ENCODE data around the gene IFRD2. TPM values are rescaled to one million over a fixed set of nuclear protein-coding genes. Genes with fewer than 3 reads are reported as not detected.

Gene IFRD2
- total RNA-seq, 1 experiment from 2014 or later: 223 TPM

DNA sequence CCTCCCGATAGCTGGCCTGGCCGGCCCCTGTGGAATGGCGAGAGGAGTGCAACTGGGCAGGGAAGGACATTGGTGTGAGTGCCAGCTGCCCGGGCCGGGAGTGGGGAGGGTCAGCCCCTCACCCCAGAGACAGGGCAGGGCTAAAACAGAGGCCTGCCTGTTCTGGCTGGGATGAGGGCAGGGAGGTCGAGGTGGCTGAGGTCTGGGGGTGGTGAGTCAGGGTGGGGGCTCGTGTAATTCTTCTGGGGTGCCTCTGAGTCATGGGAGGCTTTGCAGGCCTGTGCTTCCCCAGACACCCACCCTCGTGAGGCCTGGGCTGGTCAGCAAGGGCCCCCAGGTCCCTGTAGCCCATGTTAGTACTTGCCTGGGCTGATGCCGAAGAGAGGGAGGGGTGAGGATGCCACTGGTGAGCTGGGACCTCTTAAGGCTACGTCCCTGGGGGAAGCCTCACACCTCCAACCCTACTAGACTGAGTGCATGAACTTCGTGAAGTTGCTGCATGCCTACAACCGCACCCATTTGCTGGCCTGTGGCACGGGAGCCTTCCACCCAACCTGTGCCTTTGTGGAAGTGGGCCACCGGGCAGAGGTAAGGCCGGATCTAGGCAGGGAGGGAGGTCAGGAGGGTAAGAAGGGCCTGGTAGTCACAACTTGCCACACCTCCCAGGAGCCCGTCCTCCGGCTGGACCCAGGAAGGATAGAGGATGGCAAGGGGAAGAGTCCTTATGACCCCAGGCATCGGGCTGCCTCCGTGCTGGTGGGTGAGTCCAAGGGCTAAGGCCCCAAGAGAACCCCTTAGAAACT, 21.6 kb downstream of the IFRD2 start:
- Histone ChIP-seq H3F3A (ENCODE audit: low read length, unreplicated experiment) (no peaks in the 10 kb centered on the region), H4K20me1 (ENCODE audit: low read length) (no peaks in the 10 kb centered on the region), H3K4me1 (ENCODE audit: insufficient read depth, low read length) (peaks cover 47% of the 10 kb centered on the region), H3K27me3 (ENCODE audit: low read length) (no peaks in the 10 kb centered on the region), H3K9me3 (ENCODE audit: low read length) (no peaks in the 10 kb centered on the region), H3K9ac (ENCODE audit: low read length) (peak overlapping the region; percentile 60), H3K4me3 (ENCODE audit: low read length) (peak overlapping the region; percentile 55; the same call in 1 of the 2 replicates), H2AFZ (ENCODE audit: low read length) (no peak overlapping the region), H3K4me2 (ENCODE audit: low read length) (peak overlapping the region; percentile 83), H3K27ac (ENCODE audit: low read length) (peak overlapping the region; percentile 75), H3K9me2 (replicated peaks; ENCODE audit: low read length) (no peaks in the 10 kb centered on the region), H3K79me2 (ENCODE audit: low read length) (0 out of 2 replicates have a peak, but pooled peaks cover 3% of the 10 kb centered on the region), H3K36me3 (ENCODE audit: low read depth, low read length) (no peaks in the 10 kb centered on the region)
- TF ChIP-seq EZH2phosphoT487 (IDR thresholded peaks at IDR 0.05; ENCODE audit: borderline replicate concordance, low read length) (no peak), EZH2 (IDR thresholded peaks at IDR 0.05; ENCODE audit: low read length, unreplicated experiment) (no peak)
- TF ChIP-seq, protein P1, sequence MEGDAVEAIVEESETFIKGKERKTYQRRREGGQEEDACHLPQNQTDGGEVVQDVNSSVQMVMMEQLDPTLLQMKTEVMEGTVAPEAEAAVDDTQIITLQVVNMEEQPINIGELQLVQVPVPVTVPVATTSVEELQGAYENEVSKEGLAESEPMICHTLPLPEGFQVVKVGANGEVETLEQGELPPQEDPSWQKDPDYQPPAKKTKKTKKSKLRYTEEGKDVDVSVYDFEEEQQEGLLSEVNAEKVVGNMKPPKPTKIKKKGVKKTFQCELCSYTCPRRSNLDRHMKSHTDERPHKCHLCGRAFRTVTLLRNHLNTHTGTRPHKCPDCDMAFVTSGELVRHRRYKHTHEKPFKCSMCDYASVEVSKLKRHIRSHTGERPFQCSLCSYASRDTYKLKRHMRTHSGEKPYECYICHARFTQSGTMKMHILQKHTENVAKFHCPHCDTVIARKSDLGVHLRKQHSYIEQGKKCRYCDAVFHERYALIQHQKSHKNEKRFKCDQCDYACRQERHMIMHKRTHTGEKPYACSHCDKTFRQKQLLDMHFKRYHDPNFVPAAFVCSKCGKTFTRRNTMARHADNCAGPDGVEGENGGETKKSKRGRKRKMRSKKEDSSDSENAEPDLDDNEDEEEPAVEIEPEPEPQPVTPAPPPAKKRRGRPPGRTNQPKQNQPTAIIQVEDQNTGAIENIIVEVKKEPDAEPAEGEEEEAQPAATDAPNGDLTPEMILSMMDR (conservative IDR thresholded peaks at IDR 0.05; ENCODE audit: low read depth, low read length): no peak
- no TSS peak for BruUV-seq (replicated peaks)
- POLR2A ChIA-PET (ENCODE audit: unreplicated experiment): no interaction called here
- intact Hi-C loops (cut with micrococcal nuclease): no loop called here
- DNase-seq: no peak
- CTCF ChIA-PET: interaction anchor here (0.6 kb wide), 1 partner anchor 66 kb away, joined by 3 read pairs; no protein-coding TSS in a partner anchor
- no peak for ATAC-seq

DNA sequence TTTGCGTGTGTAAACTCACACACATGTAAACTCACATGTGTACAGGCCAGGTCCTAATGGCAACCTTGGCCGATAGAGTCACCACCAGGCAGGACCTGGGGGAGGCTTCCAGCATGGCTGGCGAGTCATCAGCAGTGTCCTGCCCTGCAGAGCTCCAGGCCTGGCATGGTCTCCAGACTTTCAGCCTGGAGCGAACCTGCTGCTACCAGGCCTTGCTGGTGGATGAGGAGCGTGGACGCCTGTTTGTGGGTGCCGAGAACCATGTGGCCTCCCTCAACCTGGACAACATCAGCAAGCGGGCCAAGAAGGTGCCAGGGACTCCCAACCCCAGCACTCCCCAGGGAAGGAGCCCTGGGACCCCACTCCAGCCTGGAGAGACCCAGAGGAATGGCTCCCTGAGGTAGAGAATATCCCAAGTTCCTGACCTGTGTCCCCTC, 22.2 kb downstream of the IFRD2 start:
- H3F3A ChIP-seq (ENCODE audit: low read length, unreplicated experiment): no peaks in the 10 kb centered on the region
- no peaks in the 10 kb centered on the region for H3K27me3 ChIP-seq (ENCODE audit: low read length)
- H3K4me3 ChIP-seq (ENCODE audit: low read length): peak overlapping the region; percentile 55
- CTCF ChIA-PET: interaction anchor here (0.6 kb wide), 1 partner anchor 34 kb away, joined by 3 read pairs; the partner anchor contains the start of gene GNAI2
- no peaks in the 10 kb centered on the region for H4K20me1 ChIP-seq (ENCODE audit: low read length)
- no peaks in the 10 kb centered on the region for H3K36me3 ChIP-seq (ENCODE audit: low read depth, low read length)
- H3K79me2 ChIP-seq (ENCODE audit: low read length): 0 out of 2 replicates have a peak, but pooled peaks cover 3% of the 10 kb centered on the region
- no peak overlapping the region for H2AFZ ChIP-seq (ENCODE audit: low read length)
- H3K9me2 ChIP-seq (replicated peaks; ENCODE audit: low read length): no peaks in the 10 kb centered on the region
- intact Hi-C loops (cut with micrococcal nuclease): no loop called here
- peak; percentile 42 for ATAC-seq
- no TSS peak for BruUV-seq (replicated peaks)
- no peaks in the 10 kb centered on the region for H3K9me3 ChIP-seq (ENCODE audit: low read length)
- TF ChIP-seq, protein P1 (conservative IDR thresholded peaks at IDR 0.05; ENCODE audit: low read depth, low read length): no peak
- TF ChIP-seq EZH2 (IDR thresholded peaks at IDR 0.05; ENCODE audit: low read length, unreplicated experiment) (no peak), EZH2phosphoT487 (IDR thresholded peaks at IDR 0.05; ENCODE audit: borderline replicate concordance, low read length) (no peak)
- peak; percentile 79 for DNase-seq
- peak overlapping the region; percentile 75 for H3K27ac ChIP-seq (ENCODE audit: low read length)
- peak overlapping the region; percentile 60 for H3K9ac ChIP-seq (ENCODE audit: low read length)
- H3K4me2 ChIP-seq (ENCODE audit: low read length): peak overlapping the region; percentile 83
- H3K4me1 ChIP-seq (ENCODE audit: insufficient read depth, low read length): peaks cover 53% of the 10 kb centered on the region
- POLR2A ChIA-PET (ENCODE audit: unreplicated experiment): no interaction called here
